Right ventricle myocardium superior (tissue), 1 donor: ENCODE measurements around the gene MED15. TPM values are rescaled to one million over a fixed set of nuclear protein-coding genes. Genes with fewer than 3 reads are reported as not detected.
A peak's percentile ranks its signal among the peaks of the same experiment; 100 is the strongest.
"Not testable (repeated sequence)": the region's sequence is repeated elsewhere in the genome, so short reads cannot be mapped to it uniquely, and the experiment has no call there.

Source experiments
- ATAC-seq: fragments of 200-7000 bp; cut with Tn5 transposase; one replicate; pipeline ENCODE4 v1.9.1; 2020; ENCODE audit warnings: mild to moderate bottlenecking; ENCODE audit not compliant: poor library complexity
- DNase-seq: peaks from one replicate; pipeline ENCODE4 v3.0.0-alpha.2; 2020
- intact Hi-C: fragments of 100-400 bp; cut with DNase I; formaldehyde crosslinking; loops from one replicate; pipeline ENCODE4 v1.11.2; 2022
- long read RNA-seq: library from polyadenylated mRNA; unstranded; transcript quantifications from one replicate; pipeline ENCODE4 v2.0.0, GENCODE V29; 2021
- total RNA-seq: library from RNA; stranded (reverse); fragmentation: NEBNext Ultra II Directional; extraction: Animal tissue kit (Norgen Biotek cat#: 25700); gene quantifications from one replicate; pipeline ENCODE4 v1.2.1, GENCODE V29; 2021
- donor health status: DM: no; HTN: yes; CAD: no; lungs with severe emphysema.

Gene MED15, protein sequence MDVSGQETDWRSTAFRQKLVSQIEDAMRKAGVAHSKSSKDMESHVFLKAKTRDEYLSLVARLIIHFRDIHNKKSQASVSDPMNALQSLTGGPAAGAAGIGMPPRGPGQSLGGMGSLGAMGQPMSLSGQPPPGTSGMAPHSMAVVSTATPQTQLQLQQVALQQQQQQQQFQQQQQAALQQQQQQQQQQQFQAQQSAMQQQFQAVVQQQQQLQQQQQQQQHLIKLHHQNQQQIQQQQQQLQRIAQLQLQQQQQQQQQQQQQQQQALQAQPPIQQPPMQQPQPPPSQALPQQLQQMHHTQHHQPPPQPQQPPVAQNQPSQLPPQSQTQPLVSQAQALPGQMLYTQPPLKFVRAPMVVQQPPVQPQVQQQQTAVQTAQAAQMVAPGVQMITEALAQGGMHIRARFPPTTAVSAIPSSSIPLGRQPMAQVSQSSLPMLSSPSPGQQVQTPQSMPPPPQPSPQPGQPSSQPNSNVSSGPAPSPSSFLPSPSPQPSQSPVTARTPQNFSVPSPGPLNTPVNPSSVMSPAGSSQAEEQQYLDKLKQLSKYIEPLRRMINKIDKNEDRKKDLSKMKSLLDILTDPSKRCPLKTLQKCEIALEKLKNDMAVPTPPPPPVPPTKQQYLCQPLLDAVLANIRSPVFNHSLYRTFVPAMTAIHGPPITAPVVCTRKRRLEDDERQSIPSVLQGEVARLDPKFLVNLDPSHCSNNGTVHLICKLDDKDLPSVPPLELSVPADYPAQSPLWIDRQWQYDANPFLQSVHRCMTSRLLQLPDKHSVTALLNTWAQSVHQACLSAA
- total RNA-seq = 36.3 TPM
- long read RNA-seq, transcript MED15-201 (18 exons, 3,351 nt) = minor isoform, 6 of 79 reads
- long read RNA-seq, transcript MED15-202 (17 exons, 3,252 nt) = major isoform, 38 of 79 reads
- long read RNA-seq, partial matches to known transcripts = 17 of 79 reads
- long read RNA-seq, other reads (novel, unspliced or antisense) = 15 of 79 reads

DNA sequence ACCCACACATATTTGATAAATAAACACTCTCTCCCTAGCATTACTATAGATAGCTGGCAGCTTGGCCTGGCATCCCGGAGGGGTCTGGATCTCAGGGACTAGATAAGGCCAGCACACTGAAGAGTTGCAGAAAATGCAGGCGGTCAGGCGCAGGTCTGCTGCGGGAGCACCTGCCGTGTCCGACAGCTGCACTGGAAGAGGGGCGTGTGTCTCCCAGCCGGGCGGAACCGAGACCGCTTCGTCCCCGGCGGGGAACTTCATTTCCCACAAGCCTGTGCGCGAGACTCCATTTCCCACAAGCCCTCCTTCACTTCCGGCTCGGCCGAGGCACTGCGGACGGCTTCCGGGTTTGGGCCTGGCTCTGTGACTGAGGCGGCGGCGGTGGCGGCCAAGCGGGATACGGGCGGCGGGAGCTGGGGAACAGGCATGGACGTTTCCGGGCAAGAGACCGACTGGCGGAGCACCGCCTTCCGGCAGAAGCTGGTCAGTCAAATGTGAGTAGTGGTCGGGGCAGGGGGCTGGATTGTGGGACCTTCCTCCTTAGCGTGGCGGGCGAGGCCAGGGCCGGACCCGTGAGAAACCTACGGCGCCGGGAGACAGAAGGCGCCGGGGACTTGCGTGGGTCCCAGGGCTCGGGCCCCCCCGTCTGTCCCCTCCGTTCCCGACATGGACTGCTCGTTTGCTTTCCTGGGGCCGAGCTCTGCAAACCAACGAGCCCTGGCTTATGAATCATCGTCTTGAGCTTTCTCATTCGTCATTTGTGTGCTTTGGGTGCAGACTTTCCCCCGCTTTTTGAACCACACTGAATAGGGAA, at the start of gene MED15:
Gene MED15 (plus strand): TSS at position 358 of the 814 bp plus-strand sequence. CDS start 69 bp downstream, at position 427.
- ATAC-seq (peak; percentile 95), DNase-seq (peak; percentile 95)
- intact Hi-C loops = loop anchor here (5.0 kb wide), 1 partner anchor 45 kb away; no protein-coding TSS in a partner anchor

DNA sequence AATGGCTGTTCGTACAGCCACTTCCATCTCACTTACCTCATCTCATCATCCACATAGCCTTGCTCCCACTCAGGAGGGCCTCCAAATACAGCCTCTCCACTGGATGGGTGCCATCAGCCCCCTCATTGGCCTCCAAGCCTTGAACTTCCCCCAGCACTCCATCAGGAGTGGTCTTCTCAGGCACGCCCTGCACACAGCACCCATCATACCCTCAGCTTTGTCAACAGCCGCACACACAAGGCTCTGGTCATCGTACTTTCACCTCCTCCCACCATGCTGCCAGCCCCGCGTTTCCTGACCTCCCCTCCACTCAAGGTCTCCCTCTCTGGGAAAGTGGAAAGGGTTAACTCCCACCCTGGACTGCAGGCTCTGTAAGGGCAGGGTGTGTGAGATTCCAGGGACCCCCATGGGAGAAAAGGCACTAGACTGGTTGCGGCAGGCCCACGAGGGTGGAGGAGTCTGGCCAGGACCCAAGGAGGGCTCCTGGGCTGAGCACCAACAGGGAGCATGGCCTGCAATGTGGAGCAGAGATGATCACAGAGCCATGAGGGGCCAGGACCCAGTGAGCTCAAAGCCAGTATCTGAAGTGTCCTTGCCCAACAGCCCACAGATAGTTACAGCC, 48.8 kb upstream of the MED15 start:
- no peak for ATAC-seq
- intact Hi-C loops = no loop called here
- no peak for DNase-seq

DNA sequence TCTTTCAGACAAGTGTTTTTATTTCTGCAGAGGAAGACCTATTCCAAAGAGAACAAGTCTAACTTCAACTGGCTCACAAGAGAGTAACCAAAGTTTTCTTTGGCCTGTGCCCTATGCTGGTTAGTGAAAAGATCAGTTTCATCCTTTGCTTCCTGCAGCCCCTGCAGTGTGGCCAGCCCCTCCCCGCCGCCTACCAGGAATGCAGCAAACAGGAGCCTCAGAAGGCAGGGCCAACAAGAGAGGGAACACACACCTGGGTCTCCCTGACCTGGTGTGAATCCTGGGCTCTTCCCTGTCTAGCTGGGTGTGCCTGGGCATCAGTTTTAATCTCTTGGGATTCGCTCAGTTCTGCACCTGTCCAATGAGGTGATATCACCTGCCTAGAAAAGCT, 48.3 kb upstream of the MED15 start:
- ATAC-seq (no peak), DNase-seq (no peak)
- intact Hi-C loops = no loop called here

DNA sequence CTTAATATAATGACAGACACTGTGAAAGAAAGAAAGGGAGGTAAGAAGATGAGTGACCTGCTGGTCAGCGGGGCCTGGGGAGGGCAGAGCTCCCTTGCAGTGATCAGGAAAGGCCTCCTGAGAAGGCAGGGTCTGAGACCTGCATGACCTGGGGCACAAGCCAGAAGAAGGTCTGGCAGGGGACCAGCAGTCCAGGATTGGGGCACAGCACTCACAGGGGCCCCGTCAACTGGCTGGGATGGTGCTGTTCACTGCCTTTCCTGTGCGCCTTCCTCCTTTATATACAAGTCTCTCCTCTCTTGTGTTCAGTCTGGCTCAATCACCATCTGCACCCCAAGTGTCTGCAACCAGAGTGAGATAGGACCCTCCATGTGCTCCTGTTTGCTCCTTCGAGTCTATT, 47.5 kb upstream of the MED15 start:
- DNase-seq = no peak
- no peak for ATAC-seq
- intact Hi-C loops = no loop called here

DNA sequence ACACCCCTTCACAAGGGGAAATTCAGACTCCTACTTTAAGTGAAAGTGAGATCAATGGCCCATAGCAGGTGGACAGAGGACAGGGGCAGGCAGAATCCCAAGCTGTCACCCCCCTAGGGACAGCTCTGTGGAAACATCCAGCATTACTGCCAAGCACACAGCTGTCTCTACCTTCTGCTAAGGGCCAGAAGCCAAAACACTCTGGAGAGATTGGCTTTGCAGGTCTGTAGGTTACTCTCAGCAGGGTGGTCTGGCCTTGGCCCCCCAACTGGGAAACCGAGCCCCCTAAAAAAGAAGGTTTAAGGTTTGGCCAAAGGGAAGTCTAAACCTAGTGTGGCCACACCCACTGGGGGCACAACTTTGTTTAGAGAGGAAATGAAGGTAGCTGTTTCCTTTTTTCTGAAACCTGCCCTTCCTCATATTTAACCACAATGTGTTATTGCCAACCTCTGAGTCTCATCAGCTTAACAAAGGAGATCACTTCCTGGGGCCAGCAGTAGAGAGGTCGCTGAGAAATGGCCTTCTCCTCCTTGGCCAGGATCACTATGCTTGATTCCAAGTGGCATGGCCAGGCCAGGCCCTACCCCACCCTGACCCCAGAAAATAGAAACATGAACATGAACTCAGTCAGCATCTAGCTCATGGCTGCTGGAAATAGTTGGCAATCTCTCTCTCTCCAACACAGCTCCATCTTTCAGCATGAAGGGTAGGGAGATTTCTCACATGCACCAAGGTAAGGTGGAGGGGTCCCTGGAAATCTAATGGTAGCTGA, 43.9 kb upstream of the MED15 start:
- ATAC-seq = peak; percentile 38
- intact Hi-C loops = no loop called here
- DNase-seq = no peak

DNA sequence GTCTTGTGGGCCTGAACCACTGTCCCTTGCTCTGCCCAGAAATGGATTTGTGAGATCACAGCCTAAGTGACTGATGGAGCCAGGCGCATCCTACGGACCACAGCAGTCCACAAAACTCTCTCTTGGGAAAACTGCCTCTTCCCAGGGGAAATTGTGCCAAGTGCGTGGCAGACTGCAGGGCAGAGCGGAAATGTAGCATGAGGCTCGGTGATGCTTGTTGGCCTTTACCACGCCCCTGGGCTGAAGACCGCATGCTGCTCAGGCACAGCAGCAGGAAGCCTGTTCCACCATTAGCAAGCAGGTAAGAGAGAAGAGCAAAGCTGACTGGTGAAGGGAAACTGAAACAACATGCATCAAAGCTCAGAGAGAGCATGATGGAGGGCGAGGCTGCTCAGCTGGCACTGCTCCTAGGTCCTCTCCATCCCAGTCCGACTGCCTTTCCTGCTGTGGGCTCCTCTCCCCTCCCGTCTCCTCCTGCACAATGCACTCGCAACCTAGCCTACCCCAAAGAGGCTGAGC, 43.3 kb upstream of the MED15 start:
- intact Hi-C loops = no loop called here
- ATAC-seq (no peak), DNase-seq (no peak)

DNA sequence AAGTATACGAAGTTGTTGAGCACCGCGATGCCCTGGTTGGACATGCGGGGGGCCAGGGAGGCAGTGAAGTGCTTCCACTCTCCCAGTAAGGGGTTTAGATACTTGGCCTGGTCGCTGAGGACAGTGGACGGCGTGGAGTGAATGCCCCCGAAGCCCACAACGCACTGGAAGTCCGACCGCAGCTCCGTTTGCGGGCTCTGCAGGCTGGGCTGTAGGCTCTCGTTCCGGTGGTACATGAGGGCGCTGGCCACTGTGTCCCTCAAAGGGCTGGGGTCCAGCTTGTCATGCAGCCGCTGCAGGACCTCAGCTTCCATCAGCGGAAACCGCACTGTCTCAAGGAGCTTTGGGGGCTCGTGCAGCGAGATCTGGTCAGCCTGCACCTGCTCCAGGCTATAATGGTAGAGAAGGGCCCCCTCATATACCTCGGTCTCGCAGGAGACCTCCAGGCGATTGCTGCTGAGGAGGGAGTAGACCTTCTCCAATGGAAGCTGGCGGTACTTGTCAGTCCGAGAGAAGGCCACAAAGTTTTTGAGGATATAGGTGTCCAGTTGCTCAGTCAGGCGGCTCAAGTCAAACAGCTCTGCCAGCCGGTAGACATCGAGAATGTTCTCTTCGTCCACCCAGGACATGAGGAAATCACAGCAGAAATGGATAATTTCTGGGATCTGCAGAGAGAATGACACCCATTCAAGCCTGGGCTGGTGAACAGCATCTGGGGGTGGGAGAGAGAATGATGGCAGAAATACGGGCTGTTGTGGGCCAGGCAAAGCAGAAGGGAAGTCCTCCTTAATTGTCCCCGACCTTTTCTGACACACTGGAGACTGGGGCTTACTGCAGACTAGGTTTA, 42.3 kb upstream of the MED15 start:
- intact Hi-C loops = no loop called here
- no peak for DNase-seq
- ATAC-seq = no peak

DNA sequence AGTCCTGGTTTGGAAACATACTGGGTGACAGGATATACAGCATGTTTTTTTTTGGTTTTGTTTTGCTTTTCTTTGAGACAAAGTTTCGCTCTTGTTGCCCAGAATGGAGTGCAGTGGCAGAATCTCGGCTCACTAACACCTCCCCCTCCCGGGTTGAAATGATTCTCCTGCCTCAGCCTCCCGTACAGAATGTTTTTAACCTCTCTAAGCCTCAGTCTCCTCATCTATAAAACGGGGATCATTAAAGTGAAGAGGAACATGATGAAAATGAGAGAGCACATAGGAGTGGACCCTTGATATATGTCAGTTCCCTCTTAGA, 41.7 kb upstream of the MED15 start:
- DNase-seq = no peak

DNA sequence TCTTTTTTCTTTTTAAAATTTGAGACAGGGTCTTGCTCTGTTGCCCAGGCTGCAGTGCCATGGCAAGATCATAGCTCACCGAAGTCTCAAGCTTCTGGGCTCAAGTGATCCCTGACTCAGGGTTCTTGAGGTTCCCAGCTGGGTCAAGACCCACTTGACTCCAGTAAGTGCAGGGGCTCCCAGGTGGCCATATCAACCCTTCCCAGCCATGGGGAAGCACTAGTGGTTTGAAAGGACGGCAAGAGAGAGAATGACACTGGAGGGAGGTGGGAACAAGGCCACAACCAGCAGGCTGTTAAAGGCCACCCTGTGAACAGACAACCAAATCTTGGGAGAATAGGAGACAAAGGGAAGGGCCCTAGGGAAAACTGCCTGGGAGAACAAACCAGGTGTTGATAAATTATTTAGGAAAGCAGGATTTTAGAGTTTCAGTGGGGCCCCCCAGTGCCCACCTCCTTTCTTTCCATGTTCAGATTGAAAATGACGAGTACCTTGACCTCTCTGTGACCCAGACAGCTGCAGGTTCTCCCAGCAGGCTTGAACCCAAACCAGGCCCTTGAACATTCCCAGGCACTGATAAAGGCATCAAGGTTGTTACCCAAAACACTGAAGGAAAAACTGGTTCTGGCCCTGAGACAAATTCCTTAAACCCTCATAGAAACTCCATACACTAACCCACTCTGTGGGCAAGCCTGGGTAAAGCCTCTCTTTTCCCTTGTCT, 40.6 kb upstream of the MED15 start:
- intact Hi-C loops = no loop called here
- no peak for DNase-seq

More for the DNA sequence above, 41.7 kb upstream of the MED15 start:
- no peak for ATAC-seq
- intact Hi-C loops = no loop called here

DNA sequence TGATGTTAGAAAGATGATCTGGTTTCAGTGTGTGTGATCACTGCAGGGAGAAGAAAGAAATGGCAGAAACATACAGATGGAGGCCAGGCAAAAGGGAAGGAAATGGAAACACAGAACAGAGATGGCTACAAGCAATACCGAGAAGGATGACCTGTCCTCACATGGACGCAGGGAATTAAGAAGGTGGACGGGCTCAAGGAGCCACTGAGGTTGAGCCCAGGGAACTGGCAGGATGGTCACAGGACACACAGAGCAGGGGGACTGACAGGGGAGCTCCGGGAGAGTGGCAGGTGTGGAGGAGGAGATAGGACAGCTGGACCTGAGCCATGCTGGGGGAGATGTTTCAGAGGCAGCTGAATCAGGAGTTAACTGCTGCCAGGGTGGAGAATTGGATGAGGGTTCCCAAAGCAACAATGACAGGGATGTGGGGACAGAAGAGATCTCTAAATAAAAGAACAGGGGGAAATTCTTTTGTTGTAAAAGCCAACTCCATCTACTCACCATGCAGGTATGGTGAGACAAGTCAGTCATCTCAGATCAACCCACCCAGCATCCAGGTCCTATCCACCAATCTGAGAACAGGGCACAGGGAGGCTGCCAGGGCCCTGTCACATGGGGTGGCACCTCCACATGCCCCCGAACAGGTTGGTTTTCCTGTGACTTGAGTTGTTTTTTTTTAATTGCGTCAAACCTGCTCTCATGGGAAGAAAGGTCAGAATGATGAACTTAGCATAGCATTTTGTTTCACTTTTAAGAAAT, 38.1 kb upstream of the MED15 start:
- intact Hi-C loops = no loop called here
- DNase-seq = no peak
- ATAC-seq = no peak

More for the DNA sequence above, 40.6 kb upstream of the MED15 start:
- no peak for ATAC-seq

DNA sequence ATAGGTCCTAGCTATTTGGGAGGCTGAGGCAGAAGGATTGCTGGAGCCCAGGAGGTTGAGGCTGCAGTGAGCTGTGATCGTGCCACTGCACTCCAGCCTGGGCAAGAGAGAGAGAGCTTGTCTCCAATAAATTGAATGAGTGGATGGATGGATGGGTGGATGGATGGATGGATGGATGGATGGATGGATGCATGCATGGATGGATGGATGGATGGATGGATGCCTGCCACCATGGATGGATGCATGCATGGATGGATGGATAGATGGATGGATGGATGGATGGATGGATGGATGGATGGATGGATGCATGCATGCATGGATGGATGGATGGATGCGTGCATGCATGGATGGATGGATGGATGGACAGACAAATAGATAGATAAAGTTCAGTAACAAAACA, 36.9 kb upstream of the MED15 start:
- ATAC-seq, intact Hi-C loops, DNase-seq: not testable (repeated sequence)

DNA sequence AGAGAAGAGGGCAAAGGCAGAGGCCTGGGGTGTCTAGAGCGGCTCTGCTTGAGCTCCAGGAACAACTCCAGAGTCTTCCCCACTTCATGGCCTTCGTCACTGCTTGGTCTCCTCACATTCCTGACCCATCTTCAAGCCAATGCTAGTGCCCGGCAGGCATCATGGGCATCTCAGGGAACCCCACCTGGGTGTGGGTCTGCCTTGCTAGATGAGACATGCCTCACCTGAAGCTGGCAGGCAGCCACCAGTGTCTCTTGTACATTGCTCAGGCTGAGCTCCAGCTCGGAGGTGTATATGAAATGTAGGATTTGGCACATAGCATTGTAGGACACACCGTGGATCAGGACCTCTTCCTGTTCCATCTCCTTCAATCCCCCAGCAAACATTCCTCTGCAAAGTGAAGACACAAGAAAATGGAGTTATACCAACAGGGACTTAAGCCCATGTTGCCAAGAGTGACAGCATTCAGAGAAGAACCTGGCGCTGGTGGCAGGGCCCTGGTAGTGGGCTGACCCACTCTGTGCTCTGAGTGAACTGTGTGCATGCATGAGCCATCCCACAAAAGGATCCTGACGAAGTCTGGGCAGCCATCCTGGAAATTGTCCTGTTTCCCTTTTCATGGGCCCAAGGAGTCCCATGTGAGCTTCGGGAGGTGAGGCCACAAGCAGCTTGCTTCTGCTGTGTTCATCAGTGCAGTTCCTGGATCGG, 36.1 kb upstream of the MED15 start:
- ATAC-seq (no peak), DNase-seq (no peak)
- intact Hi-C loops = no loop called here

DNA sequence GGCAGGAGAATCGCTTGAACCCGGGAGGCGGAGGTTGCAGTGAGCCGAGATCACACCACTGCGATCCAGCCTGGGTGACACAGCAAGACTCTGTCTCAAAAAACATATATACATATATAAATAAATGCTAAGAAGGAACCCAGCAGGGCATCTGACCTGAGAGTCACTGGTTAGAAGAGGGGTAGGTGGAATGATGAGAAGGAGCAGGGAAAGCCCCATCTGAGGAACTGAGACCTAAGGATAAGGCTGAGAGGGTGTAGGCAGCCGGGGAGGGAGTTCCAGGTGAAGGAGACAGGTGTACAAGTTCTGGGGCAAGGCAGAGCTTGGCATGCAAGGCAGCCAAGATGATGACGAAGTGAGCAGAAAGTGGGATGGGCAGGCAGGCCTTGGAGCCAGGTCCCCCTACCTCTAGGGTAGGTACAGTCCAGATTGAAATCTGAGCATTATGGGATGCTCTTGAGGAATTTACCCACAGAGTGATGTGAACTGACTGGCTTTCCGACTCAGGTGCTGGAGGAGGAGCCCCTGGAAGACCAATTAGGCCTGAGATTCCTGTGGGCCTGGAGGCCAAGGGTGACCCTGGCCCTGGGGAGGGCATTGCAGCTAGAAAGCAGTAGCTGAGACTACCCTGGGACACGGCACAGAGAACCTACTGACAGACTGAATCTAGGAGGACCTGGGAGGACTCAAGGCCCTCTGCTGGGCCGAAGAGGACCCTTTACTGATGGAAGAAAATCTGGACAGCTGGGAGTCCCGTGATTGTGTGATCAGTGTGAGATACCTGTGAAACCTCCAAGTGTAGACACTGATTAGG, 34.6 kb upstream of the MED15 start:
- intact Hi-C loops = no loop called here
- ATAC-seq = no peak
- no peak for DNase-seq

DNA sequence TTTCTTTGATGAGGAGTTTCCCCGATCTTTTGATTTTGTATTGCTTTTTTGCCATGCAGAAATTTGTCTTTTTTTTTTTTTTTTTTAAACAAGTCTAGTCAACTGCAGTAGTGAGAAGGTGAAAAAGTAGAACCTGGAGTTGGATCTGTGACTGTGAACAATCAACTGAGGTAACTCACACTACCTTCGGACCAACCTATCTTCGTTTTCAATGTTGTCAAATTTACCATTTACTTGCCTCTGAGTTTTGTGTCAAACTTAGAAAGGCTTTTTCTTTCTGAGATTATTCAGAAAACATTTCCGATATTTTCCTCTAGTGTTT, 32.3 kb upstream of the MED15 start:
- no peak for ATAC-seq
- DNase-seq = no peak
- intact Hi-C loops = no loop called here
